Measurements from ENCODE around the gene NOL11. TPM values are rescaled to one million over a fixed set of nuclear protein-coding genes. Genes with fewer than 3 reads are reported as not detected.
"Not testable (repeated sequence)": the region's sequence is repeated elsewhere in the genome, so short reads cannot be mapped to it uniquely, and the experiment has no call there.

NOL11 gene
- total and polyA plus RNA-seq, 11 donors = 18.1 to 34.0 (median 22.6) TPM

- no peak for DNase-seq
- Histone ChIP-seq H3K4me3 (no peak overlapping the region), H3K4me1 (no peaks in the 10 kb centered on the region), H3K36me3 (peaks cover 0 to 50% (median 44%) of the 10 kb centered on the region in 9 donors), H3K9me3 (no peaks in the 10 kb centered on the region), H3K27me3 (no peaks in the 10 kb centered on the region), H3K27ac (no peak overlapping the region)
- intact Hi-C loops (cut with DNase I) = no loop called here
- peak in 1 of 4 donors; percentile 36 for ATAC-seq
- TF ChIP-seq POLR2A (IDR thresholded peaks at IDR 0.05) (no peak), CTCF (IDR thresholded peaks at IDR 0.05) (no peak)
- WGBS, 4 donors = 85 to 91% (median 88%) methylated on average over 9 of the region's 9 CpGs
These were observed 33.7 kb downstream of the NOL11 start for GRCh38 chr17:67751101-67752074.

GRCh38 chr17:67752160-67752559 lies 34.4 kb downstream of the NOL11 start:
- H3K4me1 ChIP-seq; H3K9me3 ChIP-seq; intact Hi-C loops (cut with DNase I); ATAC-seq; H3K27me3 ChIP-seq; DNase-seq; H3K27ac ChIP-seq; H3K4me3 ChIP-seq: not testable (repeated sequence)
- peaks cover 0 to 43% (median 36%) of the 10 kb centered on the region in 9 donors for H3K36me3 ChIP-seq
- 90 to 97% (median 94%) methylated on average over 3 of the region's 3 CpGs for WGBS, 4 donors

GRCh38 chr17:67753026-67753425 lies 35.3 kb downstream of the NOL11 start:
- DNase-seq (no peak), ATAC-seq (no peak)
- Histone ChIP-seq H3K27ac (no peak overlapping the region), H3K4me3 (no peak overlapping the region), H3K27me3 (no peaks in the 10 kb centered on the region), H3K4me1 (no peaks in the 10 kb centered on the region), H3K9me3 (no peaks in the 10 kb centered on the region), H3K36me3 (peaks cover 0 to 34% (median 28%) of the 10 kb centered on the region in 9 donors)
- 94 to 96% (median 95%) methylated on average over 10 of the region's 10 CpGs for WGBS, 4 donors
- TF ChIP-seq CTCF (IDR thresholded peaks at IDR 0.05) (no peak), POLR2A (IDR thresholded peaks at IDR 0.05) (no peak)
- intact Hi-C loops (cut with DNase I) = no loop called here

GRCh38 chr17:67754001-67754400 lies 36.3 kb downstream of the NOL11 start:
- H3K36me3 ChIP-seq = peaks cover 0 to 24% (median 18%) of the 10 kb centered on the region in 9 donors
- intact Hi-C loops (cut with DNase I) = no loop called here
- no peaks in the 10 kb centered on the region for H3K27me3 ChIP-seq
- TF ChIP-seq CTCF (IDR thresholded peaks at IDR 0.05) (no peak), POLR2A (IDR thresholded peaks at IDR 0.05) (no peak)
- no peak overlapping the region for H3K4me3 ChIP-seq
- peaks cover 0 to 3% (median 0%) of the 10 kb centered on the region in 12 donors for H3K4me1 ChIP-seq
- ATAC-seq (no peak), DNase-seq (no peak)
- no peaks in the 10 kb centered on the region for H3K9me3 ChIP-seq
- WGBS, 4 donors = 93 to 96% (median 94%) methylated on average over 5 of the region's 5 CpGs
- no peak overlapping the region for H3K27ac ChIP-seq

GRCh38 chr17:67754686-67755085 lies 37.0 kb downstream of the NOL11 start:
- H3K9me3 ChIP-seq; DNase-seq; H3K27ac ChIP-seq; H3K27me3 ChIP-seq; ATAC-seq; intact Hi-C loops (cut with DNase I); H3K4me3 ChIP-seq; H3K4me1 ChIP-seq: not testable (repeated sequence)
- WGBS, 4 donors = 86 to 99% (median 92%) methylated on average over 8 of the region's 8 CpGs
- peaks cover 0 to 17% (median 11%) of the 10 kb centered on the region in 9 donors for H3K36me3 ChIP-seq

- H3K4me1 ChIP-seq; H3K9me3 ChIP-seq; DNase-seq; H3K27me3 ChIP-seq; H3K27ac ChIP-seq; intact Hi-C loops (cut with DNase I); H3K4me3 ChIP-seq; H3K36me3 ChIP-seq; ATAC-seq: not testable (repeated sequence)
- 96 to 99% (median 98%) methylated on average over 9 of the region's 9 CpGs for WGBS, 4 donors
These were observed 39.0 kb downstream of the NOL11 start for GRCh38 chr17:67756766-67757165.

Measured in heart left ventricle (tissue), 16 donors.